Common myeloid progenitor, CD34-positive (primary cell): ENCODE results near the gene FGFRL1.

ENCODE experiments used
- CTCF ChIA-PET: fragments of 350-600 bp; sonication (Branson Sonifier 250); formaldehyde crosslinking; loops from one replicate; lab custom pipeline; 2021; ENCODE audit warnings: antibody characterized with exemption; lab: Charles Lee
- POLR2A ChIA-PET: fragments of 350-600 bp; sonication (Branson Sonifier 250); formaldehyde crosslinking; loops from one replicate; lab custom pipeline; 2021; ENCODE audit warnings: antibody characterized with exemption; lab: Charles Lee
- DNase-seq, 3 donors: peaks; one replicate each; pipeline versions ENCODE4 v3.0.0 to v3.0.0-alpha.2; 2013
- H3K27ac ChIP-seq, 2 experiments: 1 replicate in 1 of 2; 2 replicates in 1 of 2; pipeline ENCODE4 v1.7.0; 2013; ENCODE audit warnings: inconsistent platforms in 2 of 2, low read length in 2 of 2, mild to moderate bottlenecking in 2 of 2, low read depth in 1 of 2, moderate library complexity in 1 of 2; ENCODE audit not compliant: severe bottlenecking in 2 of 2, insufficient read depth in 1 of 2, poor library complexity in 1 of 2
- H3K27me3 ChIP-seq, 5 experiments: replicated peaks in 2 of 5; 1 replicate in 3 of 5; 2 replicates in 2 of 5; pipeline versions ENCODE4 v1.6.1 to v1.7.0; 2013; ENCODE audit warnings: low read length in 4 of 5, mild to moderate bottlenecking in 2 of 5, moderate library complexity in 2 of 5, inconsistent platforms in 1 of 5; ENCODE audit not compliant: insufficient read depth in 5 of 5, control insufficient read depth in 4 of 5
- H3K36me3 ChIP-seq, 4 experiments: 1 replicate in 2 of 4; 2 replicates in 2 of 4; pipeline versions ENCODE4 v1.6.1 to v1.7.0; 2013; ENCODE audit warnings: low read length in 3 of 4, control low read depth in 1 of 4, mild to moderate bottlenecking in 1 of 4; ENCODE audit not compliant: control insufficient read depth in 4 of 4, insufficient read depth in 4 of 4
- H3K4me1 ChIP-seq, 4 experiments: 1 replicate in 3 of 4; 2 replicates in 1 of 4; pipeline versions ENCODE4 v1.6.1 to v1.7.1; 2013; ENCODE audit warnings: low read length in 3 of 4, mild to moderate bottlenecking in 3 of 4, control low read depth in 1 of 4, inconsistent platforms in 1 of 4, moderate library complexity in 1 of 4; ENCODE audit not compliant: control insufficient read depth in 4 of 4, insufficient read depth in 4 of 4; ENCODE audit errors: control extremely low read depth in 1 of 4
- H3K4me3 ChIP-seq, 7 experiments: 1 replicate in 4 of 7; 2 replicates in 3 of 7; pipeline versions ENCODE4 v1.5.1 to v1.7.0; 2013; ENCODE audit warnings: mild to moderate bottlenecking in 7 of 7, low read length in 6 of 7, moderate library complexity in 6 of 7, inconsistent platforms in 2 of 7, low read depth in 2 of 7, control low read depth in 1 of 7; ENCODE audit not compliant: insufficient read depth in 4 of 7, control insufficient read depth in 1 of 7; ENCODE audit errors: extremely low read depth in 1 of 7
- H3K9me3 ChIP-seq, 5 experiments: 1 replicate in 4 of 5; 2 replicates in 1 of 5; pipeline versions ENCODE4 v1.6.1 to v1.7.1; 2013; ENCODE audit warnings: low read length in 4 of 5, mild to moderate bottlenecking in 2 of 5, inconsistent platforms in 1 of 5, low read depth in 1 of 5, moderate library complexity in 1 of 5; ENCODE audit not compliant: control insufficient read depth in 4 of 5, insufficient read depth in 2 of 5; ENCODE audit errors: control extremely low read depth in 1 of 5
- WGBS: methylation state at CpG from one replicate; pipeline ENCODE4 v1.1.5; 2013; ENCODE audit not compliant: insufficient coverage; 5-methylcytosine and 5-hydroxymethylcytosine counted together

FGFRL1 gene

DNA sequence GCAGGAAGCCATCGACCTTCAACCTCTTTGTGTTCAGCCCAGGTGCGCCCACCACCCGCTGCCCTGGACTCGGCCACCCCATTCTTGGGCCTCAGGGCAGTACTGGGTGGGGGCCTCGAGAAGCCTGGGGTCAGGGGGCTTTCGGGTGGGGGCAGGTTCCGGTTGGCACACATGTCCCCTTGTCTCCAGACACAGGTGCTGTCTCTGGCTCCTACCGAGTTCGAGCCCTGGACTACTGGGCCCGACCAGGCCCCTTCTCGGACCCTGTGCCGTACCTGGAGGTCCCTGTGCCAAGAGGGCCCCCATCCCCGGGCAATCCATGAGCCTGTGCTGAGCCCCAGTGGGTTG lies 7.4 kb upstream of the FGFRL1 start:
- H3K27me3 ChIP-seq = peaks cover 6 to 94% (median 39%) of the 10 kb centered on the region in 5 experiments
- POLR2A ChIA-PET = no interaction called here
- DNase-seq = no peak
- H3K4me3 ChIP-seq = no peak overlapping the region
- peaks cover 0 to 8% (median 5%) of the 10 kb centered on the region in 5 experiments for H3K9me3 ChIP-seq
- WGBS = 95% methylated on average over 13 of the region's 13 CpGs
- CTCF ChIA-PET = no interaction called here
- no peak overlapping the region for H3K27ac ChIP-seq
- peaks cover 0 to 23% (median 15%) of the 10 kb centered on the region in 4 experiments for H3K4me1 ChIP-seq
- no peaks in the 10 kb centered on the region for H3K36me3 ChIP-seq

DNA sequence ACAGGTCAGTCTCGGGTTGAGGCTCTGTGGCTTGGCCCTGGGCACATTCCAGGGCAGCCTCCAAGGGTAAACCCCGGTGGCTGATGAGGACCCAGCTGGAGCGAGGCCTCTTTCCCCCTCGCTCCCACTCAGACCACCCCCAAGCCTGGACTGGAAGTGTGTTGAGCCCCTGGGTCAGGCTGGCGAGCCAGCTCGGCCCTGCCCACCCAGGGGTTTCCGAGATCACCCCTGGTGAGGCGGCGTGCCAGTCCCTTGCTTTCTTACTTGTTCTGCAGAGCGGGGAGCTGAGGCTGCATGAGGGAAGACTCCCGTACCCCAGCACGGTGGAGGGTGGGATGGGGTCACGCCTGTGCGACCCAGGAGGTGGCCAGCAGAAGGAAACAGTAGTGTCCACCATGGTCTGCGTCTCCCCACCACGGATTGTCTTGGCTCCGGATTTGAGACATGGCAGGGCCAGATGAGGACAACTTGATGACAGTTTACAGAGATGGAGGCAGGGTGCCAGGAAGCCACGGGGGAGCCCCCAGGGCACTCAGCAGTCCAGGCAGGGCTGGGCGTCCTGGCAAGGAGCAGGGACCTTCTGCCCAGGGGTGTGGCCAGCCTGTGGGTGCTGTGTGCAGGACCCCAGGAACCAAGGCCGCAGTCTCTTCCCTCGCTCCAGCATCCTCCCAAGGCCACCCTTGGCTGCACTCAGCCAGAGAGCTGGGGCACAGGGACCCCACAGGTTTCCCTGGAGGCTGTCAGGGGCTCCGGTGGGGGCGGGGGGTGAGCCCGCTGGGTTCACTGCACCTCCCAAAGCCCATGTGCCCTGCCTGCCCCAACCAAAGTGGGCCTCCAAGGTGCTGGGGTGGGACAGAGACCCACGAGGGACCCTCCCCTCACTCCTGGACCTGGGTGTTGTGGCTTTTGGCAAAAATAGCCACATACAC lies 6.6 kb upstream of the FGFRL1 start:
- peaks cover 6 to 90% (median 36%) of the 10 kb centered on the region in 5 experiments for H3K27me3 ChIP-seq
- H3K4me3 ChIP-seq = no peak overlapping the region
- ChIA-PET POLR2A (no interaction called here), CTCF (interaction anchor here (0.8 to 1.4 kb wide), 2 partner anchors 10 to 61 kb away, joined by 3 read pairs; no protein-coding TSS in a partner anchor)
- H3K36me3 ChIP-seq = no peaks in the 10 kb centered on the region
- 95% methylated on average over 23 of the region's 25 CpGs for WGBS
- no peak overlapping the region for H3K27ac ChIP-seq
- peaks cover 0 to 8% (median 5%) of the 10 kb centered on the region in 5 experiments for H3K9me3 ChIP-seq
- peaks cover 0 to 27% (median 19%) of the 10 kb centered on the region in 4 experiments for H3K4me1 ChIP-seq
- no peak for DNase-seq

- peaks cover 0 to 8% (median 5%) of the 10 kb centered on the region in 5 experiments for H3K9me3 ChIP-seq
- no peak overlapping the region for H3K4me3 ChIP-seq
- CTCF ChIA-PET = no interaction called here
- H3K36me3 ChIP-seq = no peaks in the 10 kb centered on the region
- H3K27ac ChIP-seq = no peak overlapping the region
- H3K4me1 ChIP-seq = peaks cover 0 to 38% (median 30%) of the 10 kb centered on the region in 4 experiments
- 88% methylated on average over 5 of the region's 5 CpGs for WGBS
- peaks cover 6 to 70% (median 27%) of the 10 kb centered on the region in 5 experiments for H3K27me3 ChIP-seq
- POLR2A ChIA-PET = no interaction called here
- DNase-seq = no peak
These were observed 4.6 kb upstream of the FGFRL1 start for GRCh38 chr4:1006856-1007255.

GRCh38 chr4:1008840-1009541 lies 2.4 kb upstream of the FGFRL1 start:
- H3K27me3 ChIP-seq = peaks cover 6 to 50% (median 23%) of the 10 kb centered on the region in 5 experiments
- CTCF ChIA-PET = no interaction called here

DNA sequence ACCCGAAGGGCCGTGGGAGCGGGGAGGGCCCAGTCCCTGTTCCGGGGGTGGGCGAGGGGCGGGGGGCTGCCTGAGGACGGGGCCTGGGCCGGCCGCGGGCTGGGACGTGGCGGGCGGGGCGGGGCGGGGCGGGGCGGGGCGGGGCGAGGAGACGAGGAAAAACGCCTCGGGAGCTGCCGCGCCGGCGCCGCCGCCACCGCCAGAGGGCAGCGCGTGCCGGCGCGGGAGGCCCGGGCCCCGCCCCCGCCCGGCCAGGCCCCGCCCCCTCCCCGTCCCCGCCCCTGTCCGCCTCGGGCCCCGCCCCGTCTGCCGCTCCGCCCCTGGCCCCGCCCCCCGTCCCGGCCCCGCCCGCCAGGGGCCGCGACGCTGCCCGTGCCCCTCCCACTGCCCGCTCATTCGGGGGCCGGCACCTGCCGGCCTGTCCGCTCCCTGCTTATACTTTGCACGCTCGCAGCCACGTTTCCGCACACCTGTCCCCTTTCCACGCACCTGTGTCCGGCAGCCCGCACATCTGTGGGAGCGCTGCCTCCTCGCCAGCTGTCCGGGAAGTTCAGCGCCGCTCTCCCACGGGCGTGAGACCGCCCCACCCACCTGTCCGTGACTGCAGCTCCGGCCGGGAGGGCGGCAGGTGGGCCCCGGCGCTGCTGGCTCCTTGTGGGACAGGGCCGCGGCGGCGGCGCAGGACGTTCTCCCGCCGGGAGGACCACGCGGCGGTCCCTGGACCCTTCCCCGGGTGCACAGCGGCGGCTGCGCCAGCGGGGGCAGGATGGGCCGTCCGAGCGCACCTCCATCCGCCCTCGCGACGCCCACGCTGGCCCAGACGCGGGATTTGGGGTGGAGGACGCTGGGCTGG lies 1.7 kb upstream of the FGFRL1 start:
- ChIA-PET POLR2A (interaction anchor here (0.7 to 1.7 kb wide), 2 partner anchors 78 to 107 kb away, joined by 3 to 4 read pairs; partner anchors contain the start of genes GAK and TMEM175), CTCF (interaction anchor here (1.6 kb wide), 1 partner anchor 35 kb away, joined by 3 read pairs; no protein-coding TSS in a partner anchor)
- Histone ChIP-seq H3K27me3 (peaks cover 6 to 43% (median 19%) of the 10 kb centered on the region in 5 experiments), H3K27ac (no peak overlapping the region), H3K4me3 (peak overlapping the region; percentile 22 to 79 (median 70)), H3K36me3 (peaks cover 0 to 3% (median 0%) of the 10 kb centered on the region in 4 experiments), H3K9me3 (peaks cover 0 to 8% (median 5%) of the 10 kb centered on the region in 5 experiments), H3K4me1 (peaks cover 0 to 32% (median 29%) of the 10 kb centered on the region in 4 experiments)
- DNase-seq = peak; percentile 31 to 63 (median 55)
- under 1% methylated on average over 61 of the region's 109 CpGs for WGBS

More at GRCh38 chr4:1008840-1009541, 2.4 kb upstream of the FGFRL1 start:
- H3K4me1 ChIP-seq = peaks cover 0 to 32% (median 29%) of the 10 kb centered on the region in 4 experiments
- DNase-seq = peak in 2 of 3 donors; percentile 40 to 45
- H3K9me3 ChIP-seq = peaks cover 0 to 8% (median 5%) of the 10 kb centered on the region in 5 experiments
- peak overlapping the region; percentile 21 to 79 (median 64) for H3K4me3 ChIP-seq
- POLR2A ChIA-PET = interaction anchor here (1.7 kb wide), 1 partner anchor 77 kb away, joined by 4 read pairs; the partner anchor contains the start of genes GAK and TMEM175
- peaks cover 0 to 3% (median 0%) of the 10 kb centered on the region in 4 experiments for H3K36me3 ChIP-seq
- H3K27ac ChIP-seq = no peak overlapping the region
- 2% methylated on average over 36 of the region's 36 CpGs for WGBS

DNA sequence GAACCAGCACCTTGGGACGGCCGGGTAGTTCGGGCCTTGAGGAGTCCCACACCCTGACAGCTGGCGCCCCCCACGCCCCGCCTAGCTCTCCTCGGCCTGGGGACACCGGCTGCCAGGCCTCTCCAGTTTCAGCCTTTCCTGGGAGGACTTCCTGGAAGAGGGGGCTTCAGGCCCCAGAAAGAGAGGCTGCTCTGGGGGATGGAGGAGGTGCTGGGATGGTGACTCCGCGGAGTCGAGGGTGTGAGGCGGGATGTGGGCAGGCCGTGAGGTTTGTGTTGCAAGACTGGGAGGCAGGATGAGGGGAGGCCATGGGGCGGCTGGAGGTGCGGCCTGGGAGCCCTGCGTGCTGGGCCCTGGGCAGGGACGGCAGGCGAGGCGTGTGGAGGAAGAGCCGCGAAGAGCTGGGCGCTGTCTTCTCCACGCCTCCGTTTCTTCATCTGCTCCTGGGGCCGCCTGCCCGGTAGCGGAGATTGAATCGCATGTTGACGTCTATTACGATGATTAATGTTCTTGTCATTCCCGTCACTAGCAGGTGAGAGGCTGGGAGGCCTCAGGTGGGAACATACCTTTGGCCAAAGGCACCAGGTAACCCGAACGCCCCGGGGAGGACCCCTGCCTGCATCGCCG lies 918 bp upstream of the FGFRL1 start:
- under 1% methylated on average over 27 of the region's 36 CpGs for WGBS
- Histone ChIP-seq H3K9me3 (peaks cover 0 to 8% (median 5%) of the 10 kb centered on the region in 5 experiments), H3K27me3 (peaks cover 6 to 36% (median 17%) of the 10 kb centered on the region in 5 experiments), H3K4me3 (peak overlapping the region in 6 of 7 experiments; percentile 15 to 78 (median 54)), H3K27ac (no peak overlapping the region), H3K4me1 (peaks cover 0 to 32% (median 29%) of the 10 kb centered on the region in 4 experiments), H3K36me3 (peaks cover 0 to 3% (median 0%) of the 10 kb centered on the region in 4 experiments)
- CTCF ChIA-PET = interaction anchor here (1.6 kb wide), 1 partner anchor 36 kb away, joined by 3 read pairs; no protein-coding TSS in a partner anchor
- POLR2A ChIA-PET = interaction anchor here (1.7 kb wide), 1 partner anchor 78 kb away, joined by 4 read pairs; the partner anchor contains the start of genes GAK and TMEM175
- DNase-seq = peak; percentile 58 to 82 (median 81)
